Thoracic aorta (tissue), 2 donors: Measurements from ENCODE around the gene MDFIC2. TPM values are rescaled to one million over a fixed set of nuclear protein-coding genes. Genes with fewer than 3 reads are reported as not detected.
A peak's percentile ranks its signal among the peaks of the same experiment; 100 is the strongest.

Experiments used
- ATAC-seq: fragments of 150-250 bp; one replicate; pipeline ENCODE4 v1.8.0; 2017; ENCODE audit warnings: low read depth; ENCODE audit not compliant: insufficient number of reproducible peaks, low FRiP score
- DNase-seq: peaks from one replicate; pipeline ENCODE4 v3.0.0-alpha.2; 2020; ENCODE audit warnings: low spot score
- H3K27ac ChIP-seq, 2 donors: fragments of 200-600 bp; sonication (generic); 1 replicate in 1 of 2; 2 replicates in 1 of 2; pipeline ENCODE4 v1.5.1; 2016; ENCODE audit warnings: mild to moderate bottlenecking in 2 of 2, moderate library complexity in 2 of 2
- H3K27me3 ChIP-seq: fragments of 200-600 bp; sonication (generic); replicated peaks from 2 replicates; pipeline ENCODE4 v1.6.0; 2016; ENCODE audit warnings: mild to moderate bottlenecking; ENCODE audit not compliant: insufficient read depth
- H3K36me3 ChIP-seq: fragments of 200-600 bp; sonication (generic); one replicate; pipeline ENCODE4 v1.5.1; 2016
- H3K4me1 ChIP-seq, 2 donors: fragments of 200-600 bp; sonication (generic); 1 replicate in 1 of 2; 2 replicates in 1 of 2; pipeline versions ENCODE4 v1.5.1 to v1.6.0; 2016; ENCODE audit warnings: low read depth in 2 of 2, mild to moderate bottlenecking in 1 of 2; ENCODE audit not compliant: control insufficient read depth in 1 of 2
- H3K4me3 ChIP-seq: fragments of 200-600 bp; sonication (generic); 2 replicates; pipeline ENCODE4 v1.5.1; 2016; ENCODE audit warnings: mild to moderate bottlenecking
- H3K9me3 ChIP-seq: fragments of 200-600 bp; sonication (generic); 2 replicates; pipeline ENCODE4 v1.5.1; 2016
- CTCF ChIP-seq: fragments of 200-600 bp; sonication (generic); IDR thresholded peaks from one replicate; pipeline ENCODE4 v1.5.1; 2019; ENCODE audit warnings: antibody characterized with exemption
- total RNA-seq, 2 donors: library from RNA; depleted of rRNA; stranded (reverse); fragments of >200 nt; gene quantifications; one replicate each; pipeline versions ENCODE4 v1.1.0 to v1.2.3, GENCODE V29; 2016

Gene MDFIC2
- total RNA-seq, 2 donors from 2014 or later = not detected

GRCh38 chr3:70261283-70261682 lies 51.2 kb downstream of the MDFIC2 start:
- ATAC-seq (no peak), DNase-seq (no peak)
- H3K9me3 ChIP-seq = no peaks in the 10 kb centered on the region
- H3K36me3 ChIP-seq = no peaks in the 10 kb centered on the region
- H3K27ac ChIP-seq = no peak overlapping the region
- no peaks in the 10 kb centered on the region for H3K27me3 ChIP-seq
- no peaks in the 10 kb centered on the region for H3K4me1 ChIP-seq
- no peak for TF ChIP-seq CTCF
- H3K4me3 ChIP-seq = no peak overlapping the region

- no peak for TF ChIP-seq CTCF
- H3K4me1 ChIP-seq = peaks cover 0 to 5% of the 10 kb centered on the region in 2 donors
- H3K27me3 ChIP-seq = no peaks in the 10 kb centered on the region
- DNase-seq = no peak
- H3K4me3 ChIP-seq = no peak overlapping the region
- no peaks in the 10 kb centered on the region for H3K9me3 ChIP-seq
- no peak overlapping the region for H3K27ac ChIP-seq
- no peaks in the 10 kb centered on the region for H3K36me3 ChIP-seq
- no peak for ATAC-seq
Measured at GRCh38 chr3:70256566-70256965, 55.9 kb downstream of the MDFIC2 start.

GRCh38 chr3:70250492-70250891 lies 61.9 kb downstream of the MDFIC2 start:
- Histone ChIP-seq H3K4me3 (no peak overlapping the region), H3K4me1 (peaks cover 3 to 39% of the 10 kb centered on the region in 2 donors), H3K27me3 (no peaks in the 10 kb centered on the region), H3K9me3 (no peaks in the 10 kb centered on the region), H3K36me3 (no peaks in the 10 kb centered on the region), H3K27ac (peak overlapping the region; percentile 42 to 53)
- DNase-seq = no peak
- no peak for ATAC-seq
- no peak for TF ChIP-seq CTCF

- peak overlapping the region; percentile 42 to 53 for H3K27ac ChIP-seq
- ATAC-seq (peak; percentile 90), DNase-seq (peak; percentile 32)
- no peaks in the 10 kb centered on the region for H3K36me3 ChIP-seq
- no peaks in the 10 kb centered on the region for H3K9me3 ChIP-seq
- H3K4me1 ChIP-seq = peaks cover 3 to 39% of the 10 kb centered on the region in 2 donors
- no peaks in the 10 kb centered on the region for H3K27me3 ChIP-seq
- H3K4me3 ChIP-seq = peak overlapping the region; percentile 28
- TF ChIP-seq CTCF = no peak
Measured at GRCh38 chr3:70249509-70250160, 62.8 kb downstream of the MDFIC2 start.

- Histone ChIP-seq H3K27ac (peak overlapping the region in 1 of 2 donors; percentile 42), H3K27me3 (no peaks in the 10 kb centered on the region), H3K4me3 (no peak overlapping the region), H3K4me1 (peaks cover 3 to 34% of the 10 kb centered on the region in 2 donors), H3K9me3 (no peaks in the 10 kb centered on the region), H3K36me3 (no peaks in the 10 kb centered on the region)
- TF ChIP-seq CTCF = no peak
- no peak for DNase-seq
- no peak for ATAC-seq
Measured at GRCh38 chr3:70248856-70249255, 63.6 kb downstream of the MDFIC2 start.
